Activated CD4-positive, CD25-positive, alpha-beta regulatory T cell treated with anti-CD3 and anti-CD28 coated beads, Interleukin-2, amount 50 U/mL, for 24 hours (primary cell): ENCODE results near the gene TRIM77.
"Not testable (repeated sequence)": the region's sequence is repeated elsewhere in the genome, so short reads cannot be mapped to it uniquely, and the experiment has no call there.

Experiments
- ATAC-seq, 2 donors: fragments of 150-1000 bp; cut with Tn5 transposase; one replicate each; pipeline ENCODE4 v1.10.0; 2021; ENCODE audit warnings: mild to moderate bottlenecking in 1 of 2, moderate library complexity in 1 of 2

Gene TRIM77, protein sequence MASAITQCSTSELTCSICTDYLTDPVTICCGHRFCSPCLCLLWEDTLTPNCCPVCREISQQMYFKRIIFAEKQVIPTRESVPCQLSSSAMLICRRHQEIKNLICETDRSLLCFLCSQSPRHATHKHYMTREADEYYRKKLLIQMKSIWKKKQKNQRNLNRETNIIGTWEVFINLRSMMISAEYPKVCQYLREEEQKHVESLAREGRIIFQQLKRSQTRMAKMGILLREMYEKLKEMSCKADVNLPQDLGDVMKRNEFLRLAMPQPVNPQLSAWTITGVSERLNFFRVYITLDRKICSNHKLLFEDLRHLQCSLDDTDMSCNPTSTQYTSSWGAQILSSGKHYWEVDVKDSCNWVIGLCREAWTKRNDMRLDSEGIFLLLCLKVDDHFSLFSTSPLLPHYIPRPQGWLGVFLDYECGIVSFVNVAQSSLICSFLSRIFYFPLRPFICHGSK

DNA sequence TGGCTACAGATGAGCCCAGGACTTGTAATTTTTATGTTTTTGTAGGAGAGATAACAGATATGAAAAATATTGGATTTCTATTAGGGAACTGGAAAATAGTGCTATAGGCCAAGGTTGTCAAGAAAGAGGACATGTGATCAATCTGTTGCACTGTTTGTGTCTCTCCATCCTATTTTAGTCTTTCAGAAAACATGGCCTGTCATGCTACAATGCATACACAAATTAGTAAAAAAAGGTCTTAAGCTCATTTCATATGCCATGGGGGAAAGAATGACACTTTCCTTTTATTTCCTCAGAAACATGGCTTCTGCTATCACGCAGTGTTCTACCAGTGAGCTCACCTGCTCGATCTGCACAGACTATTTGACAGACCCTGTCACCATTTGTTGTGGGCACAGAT lies at the start of gene TRIM77:
Gene TRIM77, plus strand, starts transcription at position 301 of the 400 bp plus-strand sequence. Its CDS starts 0 bp downstream, at position 301.
- ATAC-seq, result not testable (repeated sequence)

GRCh38 chr11:89667001-89667400 lies 43.1 kb upstream of the TRIM77 start:
- no peak for ATAC-seq

- not testable (repeated sequence) for ATAC-seq
Measured at GRCh38 chr11:89668158-89668557, 41.9 kb upstream of the TRIM77 start.

- ATAC-seq, result not testable (repeated sequence)
Measured at GRCh38 chr11:89669586-89669985, 40.5 kb upstream of the TRIM77 start.

GRCh38 chr11:89669993-89670669 lies 40.0 kb upstream of the TRIM77 start:
- ATAC-seq, result not testable (repeated sequence)

DNA sequence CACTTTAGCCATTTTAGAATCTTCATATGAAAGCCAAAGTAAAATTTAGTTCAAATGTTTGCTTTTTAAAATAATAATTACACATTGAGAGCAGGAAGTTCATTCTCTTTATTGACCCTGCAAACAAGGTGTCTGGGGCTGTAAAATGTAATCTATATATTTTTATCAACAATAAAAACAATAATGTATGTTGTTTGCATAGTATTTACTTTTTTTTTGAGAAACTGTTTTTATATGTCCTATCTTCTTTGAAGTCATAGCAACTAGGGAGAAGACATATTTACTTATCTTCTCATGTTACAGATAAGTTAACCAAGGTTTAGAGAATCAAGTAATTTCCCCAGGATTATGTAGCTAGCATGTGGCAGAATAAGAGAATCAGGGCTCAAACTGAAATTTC lies 37.6 kb upstream of the TRIM77 start:
- ATAC-seq, result not testable (repeated sequence)

- not testable (repeated sequence) for ATAC-seq
Measured at GRCh38 chr11:89673380-89673779, 36.7 kb upstream of the TRIM77 start.

GRCh38 chr11:89675383-89675782 lies 34.7 kb upstream of the TRIM77 start:
- not testable (repeated sequence) for ATAC-seq

GRCh38 chr11:89675948-89676347 lies 34.2 kb upstream of the TRIM77 start:
- ATAC-seq, result not testable (repeated sequence)

- ATAC-seq, result not testable (repeated sequence)
Measured at GRCh38 chr11:89707080-89707479, 3.0 kb upstream of the TRIM77 start.

DNA sequence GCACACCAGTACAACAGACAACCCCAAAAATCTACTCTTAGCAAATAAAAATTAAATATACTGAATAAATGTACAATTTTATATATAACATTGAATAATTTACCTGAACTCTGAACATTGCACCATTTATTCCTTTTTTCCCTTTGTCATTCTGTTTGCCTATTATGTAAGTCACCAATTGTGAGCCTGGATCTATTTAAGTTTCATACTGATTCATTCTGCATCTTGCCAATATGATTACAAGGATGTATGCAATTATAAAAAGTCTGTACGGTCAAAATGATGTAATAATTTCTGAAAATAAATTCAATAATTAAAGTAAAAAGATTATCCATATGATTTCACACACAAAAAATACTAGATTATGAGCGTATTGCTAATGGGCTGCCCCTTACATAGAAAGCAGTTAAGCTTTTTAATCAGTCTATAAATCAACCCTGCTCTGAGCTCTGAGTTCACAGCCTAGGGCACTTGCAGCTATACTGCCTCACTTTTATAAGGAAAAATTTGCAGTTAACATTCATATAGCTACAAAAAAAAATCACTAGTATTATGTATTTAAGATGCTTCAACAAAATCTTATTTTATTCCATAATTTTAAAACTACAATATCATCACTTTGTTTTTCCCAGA lies 14.9 kb downstream of the TRIM77 start:
- not testable (repeated sequence) for ATAC-seq

DNA sequence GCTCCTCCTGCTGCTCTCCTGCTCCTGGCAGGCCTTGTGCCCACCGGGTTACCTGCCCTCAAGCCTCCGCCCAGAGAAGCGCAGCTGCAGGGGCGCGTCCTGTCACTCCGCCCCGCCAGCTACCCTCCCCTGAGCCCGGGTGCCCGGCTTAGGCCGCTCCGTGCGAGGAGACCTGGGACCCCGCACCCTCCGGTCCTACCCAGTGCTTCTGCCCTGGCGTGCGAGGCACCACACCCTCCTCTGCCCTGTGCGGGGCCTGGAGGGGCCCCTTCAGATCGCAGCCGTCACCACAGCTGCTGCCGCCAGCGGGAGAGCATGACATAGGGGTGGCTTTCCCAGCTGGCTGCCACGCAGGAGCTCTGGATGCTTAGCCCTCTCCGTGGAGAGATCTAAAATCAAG lies 20.1 kb downstream of the TRIM77 start:
- ATAC-seq, result not testable (repeated sequence)

DNA sequence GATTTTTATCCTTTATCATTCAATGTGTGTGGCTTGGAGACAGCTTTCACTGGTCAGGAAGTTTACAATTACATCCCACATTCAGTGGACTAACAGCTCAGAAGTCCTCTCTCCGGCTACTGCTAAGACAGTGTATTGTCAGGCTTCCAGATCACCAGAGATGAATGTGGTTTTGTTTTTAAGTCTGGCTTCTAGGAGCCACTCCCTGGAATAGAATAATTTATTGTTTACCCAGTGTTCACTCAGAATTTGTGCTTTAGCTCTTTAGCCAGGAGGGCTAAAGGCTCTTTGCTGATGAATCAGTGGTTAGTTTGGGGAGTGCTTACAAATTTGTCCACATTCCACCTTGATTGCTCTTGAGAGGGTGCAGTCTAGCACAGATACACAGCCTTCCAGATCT lies 26.5 kb downstream of the TRIM77 start:
- no peak for ATAC-seq

GRCh38 chr11:89737116-89737515 lies 27.0 kb downstream of the TRIM77 start:
- no peak for ATAC-seq

DNA sequence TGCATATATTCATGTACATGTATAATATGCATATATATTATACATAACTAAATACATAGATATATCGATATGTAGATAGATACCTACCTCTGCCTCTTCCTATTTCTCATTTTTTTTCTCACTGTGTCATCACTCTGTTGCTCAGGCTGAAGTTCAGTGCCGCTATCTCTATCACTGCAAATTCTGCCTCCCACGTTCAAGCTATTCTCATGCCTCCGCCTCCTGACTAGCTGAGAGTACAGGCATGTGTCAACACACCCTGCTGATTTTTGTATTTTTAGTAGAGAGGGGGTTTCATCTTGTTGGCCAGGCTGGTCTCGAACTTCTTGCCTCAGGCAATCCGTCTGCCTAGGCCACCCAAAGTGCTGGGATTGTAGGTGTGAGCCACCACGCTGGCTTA lies 31.3 kb downstream of the TRIM77 start:
- ATAC-seq, result not testable (repeated sequence)

DNA sequence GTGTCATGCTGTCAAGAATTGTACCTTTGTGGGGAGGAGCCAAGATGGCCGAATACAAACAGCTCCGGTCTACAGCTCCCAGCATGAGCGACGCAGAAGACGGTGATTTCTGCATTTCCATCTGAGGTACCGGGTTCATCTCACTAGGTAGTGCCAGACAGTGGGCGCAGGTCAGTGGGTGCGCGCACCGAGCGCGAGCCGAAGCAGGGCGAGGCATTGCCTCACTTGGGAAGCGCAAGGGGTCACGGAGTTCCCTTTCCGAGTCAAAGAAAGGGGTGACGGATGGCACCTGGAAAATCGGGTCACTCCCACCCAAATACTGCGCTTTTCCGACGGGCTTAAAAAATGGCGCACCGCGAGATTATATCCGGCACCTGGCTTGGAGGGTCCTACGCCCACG lies 34.1 kb downstream of the TRIM77 start:
- not testable (repeated sequence) for ATAC-seq

- not testable (repeated sequence) for ATAC-seq
Measured at GRCh38 chr11:89750822-89751221, 40.7 kb downstream of the TRIM77 start.
